Epidermal melanocyte (primary cell): ENCODE measurements around the gene CPB2.

ENCODE experiments used
- DNase-seq: peaks from one replicate; pipeline ENCODE4 v3.0.0; 2011; ENCODE audit warnings: low spot score; ENCODE audit not compliant: insufficient read length

Gene CPB2

DNA sequence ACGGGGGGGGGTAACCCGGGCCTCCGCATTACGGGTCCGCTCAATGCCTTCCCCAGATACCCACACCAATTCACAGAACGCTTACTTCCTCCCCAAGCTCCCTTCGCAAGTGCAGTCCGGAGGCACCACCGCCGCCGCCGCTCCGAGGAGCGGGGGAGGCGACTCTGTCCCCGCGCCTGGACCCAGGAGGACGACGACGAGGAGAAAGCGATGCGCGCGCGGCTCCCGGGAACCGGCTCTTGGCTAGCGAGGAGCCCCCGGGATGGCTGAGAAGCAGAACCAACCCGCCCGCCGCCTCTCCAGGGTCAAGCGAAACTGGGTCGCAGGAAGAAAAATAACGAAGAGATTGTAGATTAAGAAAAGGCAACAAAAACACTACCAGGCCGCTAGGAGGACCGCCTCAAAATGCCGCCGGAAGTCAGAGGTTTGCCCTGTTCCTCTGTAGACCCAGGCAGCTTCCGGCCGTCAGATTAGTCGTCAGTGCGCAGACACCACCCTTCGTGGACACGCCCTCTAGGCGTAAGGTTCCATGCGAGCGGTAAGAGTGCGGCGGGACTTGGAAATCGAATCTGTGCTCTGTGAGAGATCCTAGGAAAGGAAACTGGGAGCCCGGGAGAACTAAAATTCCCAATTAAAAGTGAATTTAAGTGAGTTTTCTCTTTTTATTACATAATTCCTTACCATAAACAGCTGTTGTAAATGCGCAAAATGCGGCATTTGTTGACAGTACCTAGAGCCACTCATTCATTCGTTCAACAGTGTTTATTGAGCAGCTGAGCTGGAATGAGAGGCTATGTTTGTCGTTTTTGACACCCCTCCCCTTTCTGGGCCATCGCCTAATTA, 52.3 kb downstream of the CPB2 start, which contains the start of gene ZC3H13:
ZC3H13 (minus strand) TSS at position 428 of the 843 bp plus-strand sequence. CDS start 7,239 bp downstream, outside the sequence.
- peak; percentile 80 for DNase-seq

DNA sequence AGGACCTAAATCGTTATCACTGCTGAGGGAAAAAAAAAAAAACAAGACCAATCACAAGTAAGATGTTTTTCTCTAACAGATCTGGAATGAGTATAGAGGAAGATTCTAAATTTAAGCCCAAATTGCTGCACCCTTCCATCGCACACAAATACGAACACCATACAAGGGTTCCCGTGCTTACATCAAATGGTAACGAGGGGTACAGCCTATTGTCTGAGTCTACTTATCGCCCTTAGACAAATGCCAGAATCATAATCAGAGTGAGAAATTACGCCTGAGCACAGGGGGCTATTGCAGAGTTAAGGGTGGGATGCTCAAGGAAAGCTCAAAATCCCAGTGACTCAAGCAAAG, 52.9 kb downstream of the CPB2 start:
- no peak for DNase-seq

DNA sequence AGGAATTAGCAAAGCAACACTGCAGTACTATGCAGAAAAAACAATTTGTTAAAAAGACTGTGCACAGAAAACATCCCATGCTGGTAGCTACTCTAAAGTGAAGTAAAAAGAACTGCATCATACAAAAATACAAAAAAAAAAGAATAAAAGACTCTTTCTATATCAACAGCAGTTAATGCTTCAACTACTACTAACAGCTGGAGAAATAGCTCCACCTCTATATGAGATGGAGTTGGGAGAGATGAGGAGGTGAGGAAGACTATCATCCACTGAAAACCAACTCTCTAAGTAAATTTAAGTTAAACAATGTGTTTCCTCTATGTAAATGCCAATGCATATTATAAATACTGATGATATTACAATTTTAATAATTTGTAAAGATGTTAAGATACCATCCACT, 54.1 kb downstream of the CPB2 start:
- no peak for DNase-seq

DNA sequence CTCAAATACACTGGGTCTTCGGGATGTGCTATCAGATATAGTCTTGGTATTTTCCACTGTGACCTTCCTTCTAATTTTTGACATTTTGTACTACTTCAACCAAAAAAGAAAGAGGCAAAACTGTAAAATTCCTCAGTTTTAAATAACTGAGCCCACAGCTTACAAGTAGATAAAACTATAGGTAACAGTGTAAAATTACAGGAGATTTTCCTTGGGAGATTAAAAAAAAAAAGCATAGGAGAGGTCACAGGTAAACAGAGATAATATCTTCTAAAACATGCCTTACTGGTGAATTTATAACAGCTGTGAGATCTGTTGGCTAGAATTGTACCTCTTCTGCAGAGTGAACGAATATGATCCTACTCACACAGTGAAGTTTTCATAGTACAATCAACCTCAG, 59.4 kb downstream of the CPB2 start:
- DNase-seq: no peak

DNA sequence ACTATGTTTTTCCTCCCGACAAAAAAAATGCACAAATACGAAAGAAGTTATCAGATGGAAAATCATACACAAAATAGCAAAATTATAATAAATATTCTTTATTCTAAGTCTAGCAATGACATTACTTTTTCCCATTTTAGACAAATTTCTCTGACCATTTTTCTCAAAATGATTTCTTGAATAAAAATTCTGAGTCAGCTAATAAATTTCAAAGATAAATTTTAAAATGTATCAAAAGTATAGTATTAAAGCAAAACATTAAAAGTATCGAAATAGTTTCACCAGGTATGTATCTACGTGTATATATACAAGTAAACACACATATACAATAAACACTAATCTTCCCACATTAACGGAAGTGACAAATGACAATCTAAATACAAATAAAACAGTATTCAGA, 61.2 kb downstream of the CPB2 start:
- no peak for DNase-seq

DNA sequence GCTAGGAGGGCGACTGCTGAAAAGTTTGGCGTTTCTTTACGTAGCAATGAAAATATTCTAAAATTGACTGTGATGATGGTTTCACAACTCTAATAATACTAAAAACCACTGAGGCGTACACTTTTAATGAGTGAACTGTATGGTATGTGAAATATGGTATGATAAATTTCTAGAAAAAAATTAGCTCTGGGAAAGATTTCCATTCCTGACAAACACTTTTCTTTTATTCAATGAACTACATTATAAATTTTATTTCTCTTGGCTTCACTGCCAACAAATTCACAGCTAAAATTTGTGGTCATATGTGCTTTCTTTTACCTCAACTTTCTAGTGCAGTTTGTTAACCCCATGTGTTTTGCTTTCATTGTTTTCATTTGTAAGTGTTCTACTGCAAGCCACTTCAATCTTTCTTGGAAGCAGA, 63.4 kb downstream of the CPB2 start:
- no peak for DNase-seq

DNA sequence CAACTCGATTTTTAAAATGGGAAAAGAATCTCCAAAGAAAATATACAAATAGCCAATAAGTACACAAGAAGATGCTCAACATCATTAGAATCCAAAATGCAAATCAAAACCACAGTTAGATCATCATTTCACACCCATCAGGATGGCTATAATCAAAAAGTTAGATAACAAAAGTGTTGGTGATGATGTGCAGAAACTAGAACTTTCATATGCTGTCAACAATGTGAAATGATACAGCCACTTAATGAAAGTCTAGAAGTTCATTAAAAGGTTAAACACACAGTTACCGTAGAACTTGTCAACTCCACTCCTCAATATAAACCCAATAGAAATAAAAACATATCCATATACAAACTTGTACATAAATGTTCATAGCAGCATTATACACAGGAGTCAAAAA, 64.1 kb downstream of the CPB2 start:
- no peak for DNase-seq

DNA sequence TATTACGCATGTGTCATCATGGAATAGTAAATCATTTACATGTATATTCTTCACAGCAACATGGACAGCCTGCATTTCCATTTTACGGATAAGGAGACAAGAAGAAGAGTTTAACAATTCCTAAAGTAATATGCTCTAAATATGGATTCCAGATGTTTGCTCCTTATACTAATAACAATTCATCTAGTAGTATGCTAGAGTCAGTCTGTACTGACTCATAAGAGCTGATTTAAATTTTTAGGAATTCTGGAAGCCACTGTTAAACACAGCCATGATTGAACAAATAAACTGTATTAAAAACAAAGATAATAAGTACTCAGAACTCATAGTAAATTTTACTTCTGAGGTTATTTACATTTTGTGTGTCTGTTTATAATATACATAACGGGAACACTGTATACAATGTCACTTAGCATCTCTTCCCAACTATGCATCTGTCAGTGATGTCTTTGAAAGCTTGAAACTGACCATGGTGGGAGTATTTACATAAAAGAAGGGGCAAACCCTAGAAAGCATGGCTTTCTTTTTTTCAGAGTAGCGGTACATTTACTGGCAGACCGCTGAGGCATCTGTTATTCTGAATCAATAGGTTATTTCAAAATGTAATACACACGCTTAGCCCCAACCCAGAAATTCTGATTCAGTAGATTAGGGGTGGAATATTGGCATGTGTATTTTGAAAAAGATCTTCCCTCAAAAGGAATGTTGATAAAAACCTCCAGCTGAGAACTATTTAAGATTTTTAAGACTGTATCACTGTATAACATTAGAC, 65.2 kb downstream of the CPB2 start:
- DNase-seq: no peak

DNA sequence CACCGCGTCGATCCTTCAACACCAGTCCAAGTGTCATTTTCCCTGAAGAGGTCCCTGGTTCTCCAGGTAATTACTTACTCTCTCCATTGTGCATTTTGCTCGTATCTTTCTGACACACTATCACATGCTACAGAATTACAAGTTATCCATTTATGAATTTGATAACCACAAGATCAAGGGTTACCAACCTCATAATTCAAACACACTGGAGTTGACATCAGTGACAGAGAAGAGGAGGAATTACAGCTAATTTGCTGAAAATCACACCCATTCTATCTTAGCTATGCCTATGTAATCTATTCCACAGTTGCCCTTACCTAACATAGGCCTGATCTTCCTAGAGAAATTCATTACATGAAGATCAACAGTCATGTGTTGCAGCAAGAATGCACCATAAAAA, 66.5 kb downstream of the CPB2 start:
- DNase-seq: no peak

DNA sequence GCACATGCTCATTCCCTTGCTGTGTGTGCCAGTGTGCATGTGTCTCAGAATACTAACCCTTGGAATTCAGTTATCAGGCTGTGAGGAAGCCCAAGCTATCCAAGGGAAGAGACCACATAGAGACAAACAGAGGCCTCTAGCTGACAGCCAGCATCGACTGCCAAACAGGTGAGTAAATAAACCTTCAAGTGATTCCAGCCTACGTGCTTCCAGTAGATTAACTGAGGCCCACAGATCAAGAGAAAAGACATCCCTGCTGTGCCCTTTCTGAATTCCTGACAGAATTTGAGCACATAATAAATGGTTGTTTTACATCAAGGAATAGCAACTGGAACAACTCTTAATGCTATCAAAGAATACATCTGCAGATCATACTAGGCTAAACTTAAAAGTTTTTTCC, 69.8 kb downstream of the CPB2 start:
- DNase-seq: no peak

DNA sequence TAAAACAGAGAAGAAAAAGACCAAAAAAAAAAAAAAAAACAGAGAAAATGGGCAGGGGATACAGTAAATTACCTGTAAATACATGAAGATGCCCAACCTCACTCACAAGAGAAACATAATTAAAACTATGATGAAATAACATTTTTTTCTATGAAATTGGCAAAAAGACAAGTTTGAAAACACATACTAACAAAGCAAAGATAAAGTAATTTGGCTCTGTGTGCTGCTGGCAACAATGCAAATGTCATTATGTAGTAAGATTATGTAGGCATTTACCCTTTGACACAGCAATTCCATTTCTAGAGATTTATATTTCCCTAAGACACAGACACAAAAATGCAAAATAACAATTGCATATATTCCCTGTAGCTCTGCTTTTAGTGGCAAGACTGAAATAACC, 72.5 kb downstream of the CPB2 start:
- no peak for DNase-seq

DNA sequence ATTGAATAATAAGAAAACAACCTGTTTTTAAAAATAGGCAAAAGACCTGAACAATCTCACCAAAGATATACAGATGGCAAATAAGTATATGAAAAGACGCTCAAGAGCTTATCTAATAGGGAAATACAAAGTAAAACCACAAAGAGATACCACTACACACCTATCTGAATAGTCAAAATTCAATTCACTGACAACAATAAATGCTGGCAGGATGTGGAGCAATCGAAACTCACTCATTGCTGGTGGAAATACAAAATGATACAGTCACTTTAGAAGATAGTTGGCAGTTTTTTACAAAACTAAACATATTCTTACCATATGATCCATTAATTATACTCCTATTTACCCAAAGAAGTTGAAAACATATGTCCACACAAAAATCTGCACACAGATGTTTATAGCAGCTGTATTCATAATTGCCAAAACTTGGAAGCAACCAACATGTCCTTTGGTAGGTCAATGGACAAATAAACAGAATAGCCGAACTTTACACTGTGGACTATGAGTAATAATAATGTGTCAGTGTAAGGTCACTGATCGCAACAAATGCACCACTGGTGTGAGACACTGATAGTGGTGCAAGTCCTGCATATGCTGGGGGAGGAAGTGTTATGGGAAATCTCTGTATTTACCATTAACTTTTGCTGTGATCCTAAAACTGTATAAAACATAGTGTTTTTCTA, 73.1 kb downstream of the CPB2 start:
- DNase-seq: no peak

DNA sequence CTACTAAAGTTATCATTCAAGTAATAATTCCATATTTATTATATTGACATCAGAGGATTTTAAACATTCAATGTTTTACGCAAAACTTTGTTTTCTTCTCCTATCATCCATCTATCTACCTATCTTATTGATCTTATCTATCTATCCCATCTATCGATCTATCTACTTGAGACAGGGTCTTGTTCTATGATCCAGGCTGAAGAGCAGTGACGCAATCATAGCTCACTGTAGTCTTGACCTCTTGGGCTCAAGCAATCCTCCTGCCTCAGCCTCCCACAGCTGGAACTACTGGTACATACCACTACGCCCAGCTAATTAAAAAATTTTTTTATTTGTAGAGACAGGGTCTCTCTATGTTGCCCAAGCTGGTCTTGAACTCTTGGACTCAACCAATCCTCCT, 79.7 kb downstream of the CPB2 start:
- no peak for DNase-seq

DNA sequence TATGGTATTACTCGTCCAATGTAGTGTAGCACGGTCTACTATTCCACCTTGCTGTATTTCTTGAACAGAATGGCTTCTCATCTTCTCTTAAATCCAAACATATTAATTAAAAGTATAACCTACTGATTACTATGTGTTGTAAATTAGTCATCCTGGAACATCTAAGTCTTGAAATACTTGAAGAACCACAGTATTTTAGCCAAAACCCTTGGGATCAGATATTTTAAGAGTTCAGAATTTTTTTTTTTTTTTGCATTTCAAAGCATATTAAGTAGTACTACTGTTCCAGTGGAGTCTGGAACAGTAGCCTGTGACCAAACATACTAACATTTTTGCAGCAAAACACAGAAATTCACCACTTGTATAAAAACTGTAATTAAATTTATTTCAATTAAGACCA, 82.4 kb downstream of the CPB2 start:
- no peak for DNase-seq

DNA sequence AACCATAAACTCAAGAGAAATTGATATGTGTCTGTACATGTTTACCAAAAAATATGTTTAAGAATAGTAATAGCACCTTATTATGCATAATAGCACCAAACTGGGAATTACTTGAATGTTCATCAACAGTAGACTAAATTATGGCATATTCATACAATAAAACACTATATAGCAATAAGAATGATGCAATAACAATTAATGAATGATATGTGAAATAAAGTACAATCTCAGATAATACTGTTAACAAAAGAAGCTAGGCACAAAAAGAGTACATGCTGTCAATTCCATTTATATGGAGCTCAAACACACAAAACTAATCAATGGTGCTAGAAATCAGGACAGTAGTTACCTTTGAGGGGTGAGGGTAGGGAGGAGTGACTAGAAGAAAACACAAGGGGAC, 88.6 kb downstream of the CPB2 start:
- no peak for DNase-seq

DNA sequence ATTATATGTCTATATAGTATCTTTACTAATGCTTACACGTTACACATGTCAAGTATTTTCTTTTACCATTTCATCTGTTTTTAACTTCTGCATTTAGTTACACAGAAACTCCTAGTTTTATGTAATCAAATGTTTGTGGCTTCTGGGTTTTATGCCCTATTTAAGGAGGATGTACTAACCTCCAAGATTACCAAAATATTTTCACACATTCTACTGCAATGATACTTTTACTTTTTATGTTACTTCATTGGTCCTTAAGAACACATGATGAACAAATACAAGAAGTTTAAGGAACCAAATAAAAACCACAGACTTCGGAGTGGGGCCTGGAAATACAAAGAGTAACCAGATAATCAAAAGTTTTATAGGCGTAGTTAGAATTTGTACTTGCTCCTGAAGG, 89.5 kb downstream of the CPB2 start:
- DNase-seq: no peak

DNA sequence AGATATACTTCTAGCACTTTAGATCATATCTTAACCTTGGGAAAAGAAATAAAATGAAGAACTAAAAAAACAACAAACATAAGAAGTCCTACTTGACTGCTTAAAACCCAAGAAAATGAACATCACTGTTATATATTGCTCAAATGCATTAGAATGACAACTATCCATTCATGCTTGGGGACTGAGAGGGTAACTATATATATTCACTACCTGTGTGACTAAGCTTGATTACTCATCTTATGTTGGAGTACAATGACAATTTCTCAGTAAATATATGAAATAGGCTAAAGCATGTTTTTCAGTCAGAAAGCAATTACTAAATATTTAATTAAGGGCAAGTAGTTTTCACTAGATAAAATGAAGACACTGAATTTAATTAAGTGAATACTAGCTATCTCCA, 92.4 kb downstream of the CPB2 start:
- no peak for DNase-seq

DNA sequence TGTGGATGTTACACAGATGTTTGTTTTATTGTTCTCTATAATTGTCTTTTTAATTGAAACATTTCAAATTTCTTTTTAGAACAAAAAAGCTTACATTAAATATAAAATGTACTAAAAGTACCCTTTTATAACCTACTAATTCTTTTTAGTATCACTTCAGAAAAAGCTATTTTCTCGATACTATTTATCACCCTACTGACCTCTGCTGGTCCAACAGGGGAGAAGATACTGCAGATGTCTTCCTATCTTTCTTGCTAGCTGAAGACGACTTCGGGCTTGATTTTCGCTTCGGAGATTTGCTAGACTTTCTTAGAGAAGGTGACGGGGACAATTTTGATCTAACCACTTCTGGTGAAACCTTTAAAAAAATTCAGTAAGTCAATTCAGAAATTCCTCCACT, 94.7 kb downstream of the CPB2 start:
- no peak for DNase-seq

DNA sequence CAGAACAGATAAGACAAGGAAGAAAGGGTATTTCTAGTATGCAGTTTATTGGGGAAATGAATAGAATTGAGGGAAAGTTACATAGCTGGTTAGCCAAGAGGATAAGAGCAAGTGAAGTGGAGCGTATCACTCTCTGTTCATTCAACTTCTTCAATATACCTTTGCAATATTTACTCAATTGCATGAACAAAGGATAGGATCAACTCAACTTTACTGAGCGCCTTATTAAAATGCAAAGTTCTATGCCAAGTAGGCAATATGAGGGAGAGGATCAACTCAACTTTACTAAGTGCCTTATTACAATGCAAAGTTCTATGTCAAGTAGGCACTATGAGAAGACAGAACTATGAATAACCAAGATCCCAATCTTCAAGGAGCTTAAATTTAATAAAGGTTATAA, 96.2 kb downstream of the CPB2 start:
- no peak for DNase-seq

DNA sequence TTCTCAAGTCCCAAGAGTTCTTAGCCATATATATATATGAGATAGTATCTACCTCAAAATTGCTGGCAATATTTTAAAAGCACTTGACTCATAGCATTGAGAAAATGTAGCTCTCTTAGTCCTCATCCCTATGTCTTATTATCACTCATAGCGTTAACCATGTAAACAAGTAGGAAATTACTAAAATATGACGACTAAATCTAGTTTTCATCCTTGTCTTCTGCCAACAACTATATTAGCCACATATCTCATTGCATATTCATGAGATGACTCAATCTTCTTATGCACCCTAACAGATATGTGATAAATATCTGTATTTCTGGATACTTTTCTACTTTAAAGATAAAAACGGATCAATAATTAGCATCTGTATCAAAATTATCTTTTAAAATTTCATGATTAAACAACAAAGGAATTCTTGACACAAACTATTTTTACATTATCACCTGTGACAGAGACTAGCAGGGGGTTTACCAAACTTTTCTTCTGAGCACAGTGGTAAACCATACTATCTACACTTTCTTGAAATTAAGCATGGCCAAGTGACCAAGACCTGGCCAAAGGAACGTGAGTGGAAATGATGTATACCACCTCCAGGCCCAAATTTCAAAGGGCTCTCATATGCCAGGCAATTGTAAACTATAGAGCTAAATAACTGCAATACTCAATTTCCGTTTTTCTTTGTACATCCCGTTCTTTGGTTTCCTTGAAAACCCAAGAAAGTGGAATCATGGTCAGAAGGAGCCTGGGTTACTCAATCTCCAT, 98.0 kb downstream of the CPB2 start:
- DNase-seq: no peak

DNA sequence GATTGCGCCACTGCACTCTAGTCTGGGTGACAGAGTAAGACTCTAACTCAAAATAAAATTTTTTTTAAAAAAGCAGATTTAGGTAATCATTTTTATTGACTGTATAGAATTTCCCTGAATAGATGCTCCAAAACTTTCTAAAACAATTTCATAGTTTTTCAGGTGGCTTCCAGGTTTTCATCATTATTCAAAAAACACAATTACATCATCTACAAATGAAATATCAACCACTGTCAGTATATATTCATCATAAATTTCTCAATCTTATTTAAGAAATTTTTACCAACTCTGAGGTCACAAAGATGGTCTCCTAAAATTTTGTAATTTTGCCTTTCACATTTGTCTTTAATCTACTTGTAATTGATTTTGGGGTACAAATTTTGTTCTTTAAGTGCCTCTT, 100.3 kb downstream of the CPB2 start:
- no peak for DNase-seq
